CD4-positive, alpha-beta T cell treated with Interleukin-4 for 1 hour (primary cell): ENCODE measurements around the gene BUD23.
"Not testable (repeated sequence)": the region's sequence is repeated elsewhere in the genome, so short reads cannot be mapped to it uniquely, and the experiment has no call there.

Source experiments
- DNase-seq, 2 donors: peaks; one replicate each; pipeline ENCODE4 v3.0.0-alpha.2; 2020 to 2022

BUD23 gene

GRCh38 chr7:73668886-73669230 is 14.5 kb upstream of the BUD23 start:
- no peak for DNase-seq

DNA sequence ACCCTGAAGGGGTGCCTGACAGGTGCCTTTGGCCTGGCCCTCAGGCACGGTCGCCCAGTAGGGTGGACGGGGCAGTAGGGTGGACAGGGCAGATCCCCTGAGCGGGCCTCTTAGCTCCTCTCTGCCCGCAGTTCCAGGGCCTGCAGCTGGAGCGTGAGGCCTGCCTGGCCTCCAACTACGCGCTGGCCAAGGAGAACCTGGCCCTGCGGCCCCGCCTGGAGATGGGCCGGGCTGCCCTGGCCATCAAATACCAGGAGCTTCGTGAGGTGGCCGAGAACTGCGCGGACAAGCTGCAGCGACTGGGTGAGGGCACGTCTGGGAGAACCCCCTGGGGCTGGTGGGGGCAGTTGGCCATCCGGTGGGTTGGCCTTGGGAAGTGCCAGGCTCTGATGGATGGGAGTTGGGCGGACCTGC is 14.1 kb upstream of the BUD23 start:
- no peak for DNase-seq

GRCh38 chr7:73669858-73670385 is 13.5 kb upstream of the BUD23 start:
- DNase-seq = no peak

DNA sequence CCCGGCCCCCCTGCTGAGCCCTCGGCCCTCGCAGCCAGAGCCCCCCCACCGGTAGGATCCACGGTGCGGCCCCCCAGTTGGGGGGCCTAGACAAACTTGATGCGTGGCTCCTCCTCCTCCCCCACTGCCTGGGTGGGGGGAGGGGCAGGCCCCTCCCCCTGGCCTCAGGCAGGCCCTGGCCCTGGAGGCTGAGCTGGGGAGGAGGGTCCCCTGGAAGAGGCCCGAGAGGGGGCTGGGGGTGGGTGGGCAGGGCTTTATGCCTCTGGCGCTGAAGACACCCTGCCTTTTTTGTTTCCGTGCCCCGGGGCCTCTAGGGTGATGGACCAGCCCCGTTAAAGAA is 12.1 kb upstream of the BUD23 start:
- DNase-seq = no peak

DNA sequence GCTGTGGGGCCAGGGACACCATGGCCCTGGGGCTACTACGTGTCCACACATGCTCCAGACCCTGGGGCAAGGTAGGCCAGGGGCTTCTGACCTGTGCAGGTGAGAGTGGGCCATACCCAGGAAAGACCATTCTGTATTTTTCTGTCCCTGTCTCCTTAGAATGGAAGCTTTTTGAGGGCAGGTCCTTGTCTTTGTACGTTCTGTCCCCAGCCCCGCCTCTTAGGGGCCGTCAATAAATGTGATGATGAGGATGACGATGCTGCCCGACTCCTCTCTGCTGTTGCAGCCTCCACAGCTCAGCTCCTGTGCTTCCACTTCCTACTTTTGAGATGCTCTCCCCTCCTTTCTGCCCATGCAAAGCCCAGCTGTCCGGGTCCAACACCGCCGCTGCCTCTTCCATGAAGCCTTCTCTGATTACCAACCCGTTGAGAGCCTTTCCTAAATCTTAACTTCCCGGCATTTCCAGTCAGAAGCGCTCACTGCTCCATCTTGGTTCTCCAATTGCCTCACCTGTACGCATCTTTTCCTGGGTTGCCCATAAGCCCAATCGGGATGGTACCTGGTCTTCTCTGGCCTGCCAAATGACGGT is 11.4 kb upstream of the BUD23 start:
- no peak for DNase-seq

- no peak for DNase-seq
Measured at GRCh38 chr7:73674468-73675124, 8.8 kb upstream of the BUD23 start.

GRCh38 chr7:73676062-73676461 is 7.3 kb upstream of the BUD23 start:
- DNase-seq = not testable (repeated sequence)

DNA sequence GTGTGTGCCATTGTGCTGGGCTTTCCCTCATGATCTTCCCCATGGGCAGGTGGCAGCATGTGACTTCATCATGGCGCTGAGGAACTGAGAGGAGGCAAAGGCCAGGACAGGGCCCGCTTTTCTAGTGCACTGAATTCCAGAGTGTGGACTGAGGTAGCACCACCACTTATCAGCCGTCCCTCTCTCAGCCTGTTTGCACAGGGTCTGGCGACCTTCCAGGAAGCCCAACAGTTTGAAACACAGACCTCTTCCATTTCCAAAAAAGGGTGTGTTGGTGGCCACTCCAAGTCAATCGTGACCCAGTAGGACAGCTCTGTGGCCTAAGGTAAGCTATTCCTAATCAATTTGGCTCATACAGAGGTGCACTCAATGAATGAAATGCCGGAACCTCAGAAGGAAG is 4.5 kb upstream of the BUD23 start:
- no peak for DNase-seq

GRCh38 chr7:73679709-73680108 is 3.7 kb upstream of the BUD23 start:
- no peak for DNase-seq

- no peak for DNase-seq
Measured at GRCh38 chr7:73680501-73680900, 2.9 kb upstream of the BUD23 start.

DNA sequence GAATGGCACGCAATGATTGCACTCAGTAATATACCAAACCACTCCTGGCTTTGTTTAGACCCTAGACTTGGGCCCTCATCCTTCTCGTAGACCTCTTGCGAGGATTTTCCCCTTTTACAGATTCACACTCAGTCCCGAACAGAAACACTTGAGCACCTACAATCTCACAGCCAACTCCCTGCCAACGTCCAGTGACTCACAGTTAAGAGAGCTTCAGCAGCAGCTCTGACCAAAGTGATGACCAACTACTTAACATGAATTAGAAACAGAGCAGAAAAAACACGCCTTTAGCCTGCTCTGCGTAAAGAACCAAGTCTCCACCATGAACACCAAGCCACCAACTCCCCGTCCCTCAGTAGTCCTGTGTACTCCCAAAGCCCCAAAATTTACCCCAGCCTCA is 2.4 kb upstream of the BUD23 start:
- DNase-seq = no peak

- DNase-seq = no peak
Measured at GRCh38 chr7:73682745-73683055, 697 bp upstream of the BUD23 start.

DNA sequence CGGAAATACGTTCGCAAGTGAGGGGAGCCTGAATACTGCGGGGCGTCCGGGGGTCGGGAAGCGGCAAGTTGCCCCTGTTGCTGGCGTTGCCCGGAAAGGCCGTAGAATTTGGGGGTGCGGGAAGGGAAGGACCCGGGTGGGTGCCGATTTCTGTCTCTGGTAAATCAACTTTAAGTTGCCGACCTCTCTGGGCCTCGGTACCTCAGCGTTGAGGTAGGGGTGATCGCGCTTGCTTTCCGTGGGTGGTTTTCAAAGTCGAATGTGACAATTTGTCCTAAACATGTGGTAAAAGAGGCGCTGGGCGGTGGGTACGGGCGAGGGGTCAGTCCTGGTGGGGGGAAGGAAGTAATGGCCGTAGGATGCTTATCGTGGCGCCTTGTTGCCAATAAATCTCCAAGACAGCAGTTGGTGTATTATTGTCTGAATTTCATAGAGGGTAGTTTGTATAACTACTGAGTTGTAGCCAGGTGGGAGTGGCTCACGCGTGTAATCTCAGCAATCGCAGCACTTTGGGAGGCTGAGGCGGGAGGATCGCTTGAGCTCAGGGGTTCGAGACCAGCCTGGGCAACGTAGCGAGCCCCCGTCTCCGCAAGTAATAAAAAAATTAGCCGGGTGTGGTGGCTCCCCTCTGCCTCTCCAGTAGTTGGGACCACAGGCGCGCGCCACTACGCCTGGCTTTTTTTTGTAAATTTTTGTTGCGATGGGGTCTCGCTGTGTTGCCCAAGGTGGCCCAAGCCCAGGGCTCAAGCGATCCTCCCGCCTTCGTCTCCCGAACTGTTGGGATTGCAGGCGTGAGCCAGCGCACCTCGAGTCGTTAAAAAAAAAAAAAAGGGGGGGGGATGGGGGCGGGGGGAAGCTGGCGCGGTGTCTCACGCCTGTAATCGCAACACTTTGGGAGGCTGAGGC is 644 bp downstream of the BUD23 start:
- no peak for DNase-seq

DNA sequence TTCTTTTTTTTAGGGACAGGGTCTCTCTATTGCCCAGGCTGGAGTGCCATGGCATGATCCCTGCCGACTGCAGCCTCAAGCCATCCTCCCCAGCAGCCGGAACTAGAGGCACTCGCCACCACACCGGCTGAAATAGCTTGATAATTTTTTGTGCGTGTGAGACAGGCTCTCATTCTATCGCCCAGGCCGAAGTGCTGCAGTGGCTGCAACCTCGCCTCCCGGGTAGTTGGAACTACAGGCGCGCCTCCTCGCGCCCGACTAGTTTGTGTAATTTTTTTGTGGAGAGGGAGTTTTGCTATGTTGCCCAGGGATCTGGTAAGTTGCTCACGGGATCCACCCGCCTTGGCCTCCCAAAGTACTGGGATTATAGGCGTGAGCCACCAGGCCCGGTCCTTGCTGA is 1.9 kb downstream of the BUD23 start:
- DNase-seq = no peak

DNA sequence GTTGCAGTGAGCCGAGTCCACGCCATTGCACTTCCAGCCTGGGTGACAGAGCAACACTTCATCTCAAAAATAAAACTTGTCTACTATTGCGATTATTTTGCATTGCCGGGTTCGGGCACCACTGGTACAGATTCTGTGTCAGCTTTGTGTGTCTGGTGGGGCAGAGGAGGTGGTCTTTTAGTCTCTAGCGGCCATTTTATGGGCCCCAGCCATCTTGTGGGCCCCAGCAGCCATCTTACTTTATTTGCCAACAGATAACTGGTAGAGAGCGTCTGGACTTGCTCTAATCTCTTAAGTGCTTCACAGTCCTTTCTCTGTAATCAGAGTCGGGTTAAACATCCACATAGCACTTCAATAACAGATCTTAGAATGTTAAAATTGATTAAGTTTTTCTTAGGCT is 4.9 kb downstream of the BUD23 start:
- no peak for DNase-seq

- no peak for DNase-seq
Measured at GRCh38 chr7:73690646-73691045, 7.2 kb downstream of the BUD23 start.

GRCh38 chr7:73696372-73696771 is 13.0 kb downstream of the BUD23 start:
- no peak for DNase-seq

- no peak for DNase-seq
Measured at GRCh38 chr7:73698410-73698809, 15.0 kb downstream of the BUD23 start.

DNA sequence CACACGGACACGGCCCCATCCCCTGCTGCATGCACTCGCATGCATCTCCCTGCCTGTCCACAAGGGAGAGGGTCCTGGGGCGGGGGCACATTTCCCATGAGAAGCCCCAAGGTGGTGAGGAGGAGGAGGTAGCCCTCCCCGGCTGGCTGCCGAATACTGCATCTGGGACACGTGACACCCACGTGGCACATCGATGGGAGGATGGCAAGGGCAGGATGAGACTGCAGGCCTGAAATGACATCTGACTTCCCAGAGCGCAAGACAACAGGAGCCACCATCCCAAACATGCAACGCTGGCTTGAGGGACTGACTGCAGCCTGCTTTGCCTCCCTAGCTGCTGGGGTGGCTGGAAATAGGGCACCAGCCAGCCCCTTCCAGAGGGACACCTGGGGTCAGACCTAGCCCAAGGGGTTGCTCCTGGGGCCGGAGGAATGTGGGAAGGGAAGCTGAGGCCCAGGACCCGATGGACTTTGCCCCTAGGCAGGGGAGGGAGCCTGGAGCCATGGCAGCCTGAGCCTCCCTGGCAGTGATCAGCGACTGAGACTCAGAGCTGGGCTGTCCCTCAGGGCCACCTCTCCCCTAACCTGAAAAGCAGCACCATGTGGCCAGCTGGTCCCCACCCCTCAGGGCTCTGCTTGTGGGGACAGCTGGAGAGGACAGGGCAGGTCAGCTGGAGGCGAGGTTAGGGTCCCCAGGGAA is 16.1 kb downstream of the BUD23 start:
- DNase-seq = no peak

GRCh38 chr7:73700069-73700423 is 16.6 kb downstream of the BUD23 start:
- no peak for DNase-seq

DNA sequence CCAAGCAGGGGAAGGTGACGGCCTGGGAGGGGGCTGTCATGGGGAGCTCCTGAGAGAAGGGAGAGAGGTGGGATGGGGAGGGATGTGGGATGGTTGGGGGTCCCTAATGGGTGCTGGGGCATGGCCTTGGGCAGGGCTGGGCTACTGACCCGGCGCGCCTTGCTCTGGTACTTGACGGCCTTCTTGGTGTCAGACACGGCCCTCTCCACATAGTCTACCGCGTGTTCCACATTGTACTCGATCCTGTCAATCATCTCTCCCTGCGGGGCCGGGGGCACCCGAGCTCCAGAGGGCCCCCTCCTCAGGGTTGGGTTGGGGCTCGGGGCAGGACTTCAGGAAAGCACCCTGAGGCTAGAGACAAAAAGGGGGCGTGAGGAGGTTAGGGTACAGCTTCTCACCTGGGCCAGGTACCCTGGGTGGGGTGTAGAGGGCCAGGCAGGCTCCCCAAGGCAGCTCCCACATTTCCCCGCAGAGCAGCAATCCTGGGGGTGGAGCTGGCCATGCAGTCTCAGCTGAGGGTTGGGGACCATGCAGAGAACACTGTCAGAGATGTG is 17.3 kb downstream of the BUD23 start:
- DNase-seq = no peak

DNA sequence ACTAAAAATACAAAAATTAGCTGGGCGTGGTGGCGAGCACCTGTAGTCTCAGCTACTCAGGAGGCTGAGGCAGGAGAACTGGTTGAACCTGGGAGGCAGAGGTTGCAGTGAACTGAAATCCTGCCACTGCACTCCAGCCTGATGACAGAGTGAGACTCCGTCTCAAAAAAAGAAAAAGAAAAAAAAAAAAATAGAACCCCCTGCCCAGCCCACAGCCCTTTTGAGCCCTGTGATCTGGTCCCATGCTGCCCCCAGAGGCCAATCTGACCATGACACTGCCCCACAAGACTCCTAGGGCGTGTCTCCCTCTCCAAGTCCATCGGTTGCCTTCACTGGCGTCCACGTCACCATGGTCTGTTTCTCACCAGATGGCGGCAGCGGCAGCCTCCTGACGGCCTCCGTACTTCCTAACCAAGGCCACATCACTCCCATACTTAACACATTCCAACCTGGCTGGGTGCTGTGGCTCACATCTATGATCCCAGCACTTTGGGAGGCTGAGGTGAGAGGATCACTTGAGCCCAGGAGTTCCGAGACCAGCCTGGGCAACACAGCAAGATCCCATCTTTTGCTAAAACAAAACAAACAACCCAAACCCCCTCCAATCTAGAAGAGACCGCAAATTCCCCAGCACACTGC is 18.1 kb downstream of the BUD23 start:
- DNase-seq = peak; percentile 34 to 35

- DNase-seq = no peak
Measured at GRCh38 chr7:73702226-73702625, 18.8 kb downstream of the BUD23 start.
